Loucy (cell line): ENCODE data around the gene CALU.

Source experiments
- H2AFZ ChIP-seq: fragments of 200-600 bp; sonication (generic); 2 replicates; pipeline ENCODE4 v1.6.0; 2016; ENCODE audit warnings: antibody characterized with exemption, mild to moderate bottlenecking, low read length, moderate library complexity
- H3F3A ChIP-seq: fragments of 200-600 bp; 2 replicates; pipeline ENCODE4 v1.6.0; 2016; ENCODE audit warnings: antibody characterized with exemption, low read depth, mild to moderate bottlenecking
- H3K27me3 ChIP-seq: fragments of 200-600 bp; sonication (generic); 2 replicates; pipeline ENCODE4 v1.6.1; 2014; ENCODE audit warnings: low read length, mild to moderate bottlenecking; ENCODE audit not compliant: insufficient read depth, poor library complexity, severe bottlenecking
- H3K36me3 ChIP-seq: fragments of 200-600 bp; sonication (generic); 2 replicates; pipeline ENCODE4 v1.6.1; 2016; ENCODE audit warnings: low read length; ENCODE audit not compliant: insufficient read depth
- H3K4me1 ChIP-seq: fragments of 200-600 bp; sonication (generic); 2 replicates; pipeline ENCODE4 v1.5.1; 2014; ENCODE audit warnings: low read length, mild to moderate bottlenecking; ENCODE audit not compliant: insufficient read depth, poor library complexity, severe bottlenecking
- H3K4me2 ChIP-seq: fragments of 200-600 bp; sonication (generic); 2 replicates; pipeline ENCODE4 v1.6.0; 2014; ENCODE audit warnings: antibody characterized with exemption, low read length, low read depth, mild to moderate bottlenecking; ENCODE audit not compliant: poor library complexity, severe bottlenecking
- H3K4me3 ChIP-seq: fragments of 200-600 bp; sonication (generic); 2 replicates; pipeline ENCODE4 v1.5.1; 2014; ENCODE audit warnings: low read length, mild to moderate bottlenecking, mixed read lengths; ENCODE audit not compliant: poor library complexity, severe bottlenecking
- H3K79me2 ChIP-seq: fragments of 200-600 bp; sonication (generic); 2 replicates; pipeline ENCODE4 v1.6.1; 2014; ENCODE audit warnings: low read length; ENCODE audit not compliant: insufficient read depth
- H3K9ac ChIP-seq: fragments of 200-600 bp; sonication (generic); 2 replicates; pipeline ENCODE4 v1.6.0; 2014; ENCODE audit warnings: mild to moderate bottlenecking, low read depth, low read length, moderate library complexity; ENCODE audit not compliant: poor library complexity, severe bottlenecking
- H3K9me2 ChIP-seq: fragments of 200-600 bp; sonication (generic); replicated peaks from 2 replicates; pipeline ENCODE4 v1.6.1; 2016; ENCODE audit warnings: low read depth, low read length, mixed read lengths
- H3K9me3 ChIP-seq: fragments of 200-600 bp; sonication (generic); 2 replicates; pipeline ENCODE4 v1.6.1; 2014; ENCODE audit warnings: mild to moderate bottlenecking, antibody characterized with exemption, low read length, low read depth; ENCODE audit not compliant: insufficient read depth
- H4K20me1 ChIP-seq: fragments of 200-600 bp; sonication (generic); 2 replicates; pipeline ENCODE4 v1.6.0; 2014; ENCODE audit warnings: antibody characterized with exemption, low read length, mild to moderate bottlenecking; ENCODE audit not compliant: insufficient read depth, poor library complexity, severe bottlenecking
- EZH2phosphoT487 ChIP-seq: fragments of 200-600 bp; IDR thresholded peaks from 2 replicates; pipeline ENCODE4 v1.6.1; 2018; ENCODE audit warnings: antibody characterized with exemption, mild to moderate bottlenecking, moderate library complexity, borderline replicate concordance
- TF ChIP-seq, protein P1 (sequence below): fragments of 200-600 bp; sonication (generic); conservative IDR thresholded peaks from 2 replicates; pipeline ENCODE4 v1.5.1; 2014; ENCODE audit warnings: mild to moderate bottlenecking, antibody characterized with exemption, low read length

CALU gene

DNA sequence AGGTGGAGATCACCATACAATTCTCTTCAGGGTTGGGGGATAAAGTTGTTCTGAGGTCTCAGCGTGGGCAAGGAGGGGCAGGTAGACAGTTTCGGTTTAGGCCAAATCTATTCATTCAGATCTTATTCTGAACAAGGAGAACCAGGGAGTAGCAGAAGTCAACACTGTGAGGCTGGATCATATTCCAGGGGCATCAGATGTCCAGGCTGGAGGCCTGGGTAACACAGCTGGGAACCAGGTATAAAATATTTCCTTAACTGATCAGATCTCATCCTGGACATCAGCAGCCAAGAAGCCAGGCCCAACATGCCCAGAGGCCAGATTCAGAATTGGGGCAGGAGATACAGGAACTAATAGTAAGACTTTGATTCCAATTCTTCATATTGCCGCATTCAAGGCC is 71.8 kb downstream of the CALU start:
- Histone ChIP-seq H3K9ac (no peak overlapping the region), H3K9me3 (no peaks in the 10 kb centered on the region), H4K20me1 (no peaks in the 10 kb centered on the region), H3K79me2 (no peaks in the 10 kb centered on the region), H3K4me3 (no peak overlapping the region), H3K4me1 (no peaks in the 10 kb centered on the region), H3F3A (no peaks in the 10 kb centered on the region), H2AFZ (no peak overlapping the region), H3K36me3 (peaks cover 43% of the 10 kb centered on the region; the same call in 1 of the 2 replicates), H3K27me3 (no peaks in the 10 kb centered on the region), H3K4me2 (no peak overlapping the region), H3K9me2 (no peaks in the 10 kb centered on the region)
- TF ChIP-seq EZH2phosphoT487, result no peak
- TF ChIP-seq, protein P1, sequence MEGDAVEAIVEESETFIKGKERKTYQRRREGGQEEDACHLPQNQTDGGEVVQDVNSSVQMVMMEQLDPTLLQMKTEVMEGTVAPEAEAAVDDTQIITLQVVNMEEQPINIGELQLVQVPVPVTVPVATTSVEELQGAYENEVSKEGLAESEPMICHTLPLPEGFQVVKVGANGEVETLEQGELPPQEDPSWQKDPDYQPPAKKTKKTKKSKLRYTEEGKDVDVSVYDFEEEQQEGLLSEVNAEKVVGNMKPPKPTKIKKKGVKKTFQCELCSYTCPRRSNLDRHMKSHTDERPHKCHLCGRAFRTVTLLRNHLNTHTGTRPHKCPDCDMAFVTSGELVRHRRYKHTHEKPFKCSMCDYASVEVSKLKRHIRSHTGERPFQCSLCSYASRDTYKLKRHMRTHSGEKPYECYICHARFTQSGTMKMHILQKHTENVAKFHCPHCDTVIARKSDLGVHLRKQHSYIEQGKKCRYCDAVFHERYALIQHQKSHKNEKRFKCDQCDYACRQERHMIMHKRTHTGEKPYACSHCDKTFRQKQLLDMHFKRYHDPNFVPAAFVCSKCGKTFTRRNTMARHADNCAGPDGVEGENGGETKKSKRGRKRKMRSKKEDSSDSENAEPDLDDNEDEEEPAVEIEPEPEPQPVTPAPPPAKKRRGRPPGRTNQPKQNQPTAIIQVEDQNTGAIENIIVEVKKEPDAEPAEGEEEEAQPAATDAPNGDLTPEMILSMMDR, result no peak

DNA sequence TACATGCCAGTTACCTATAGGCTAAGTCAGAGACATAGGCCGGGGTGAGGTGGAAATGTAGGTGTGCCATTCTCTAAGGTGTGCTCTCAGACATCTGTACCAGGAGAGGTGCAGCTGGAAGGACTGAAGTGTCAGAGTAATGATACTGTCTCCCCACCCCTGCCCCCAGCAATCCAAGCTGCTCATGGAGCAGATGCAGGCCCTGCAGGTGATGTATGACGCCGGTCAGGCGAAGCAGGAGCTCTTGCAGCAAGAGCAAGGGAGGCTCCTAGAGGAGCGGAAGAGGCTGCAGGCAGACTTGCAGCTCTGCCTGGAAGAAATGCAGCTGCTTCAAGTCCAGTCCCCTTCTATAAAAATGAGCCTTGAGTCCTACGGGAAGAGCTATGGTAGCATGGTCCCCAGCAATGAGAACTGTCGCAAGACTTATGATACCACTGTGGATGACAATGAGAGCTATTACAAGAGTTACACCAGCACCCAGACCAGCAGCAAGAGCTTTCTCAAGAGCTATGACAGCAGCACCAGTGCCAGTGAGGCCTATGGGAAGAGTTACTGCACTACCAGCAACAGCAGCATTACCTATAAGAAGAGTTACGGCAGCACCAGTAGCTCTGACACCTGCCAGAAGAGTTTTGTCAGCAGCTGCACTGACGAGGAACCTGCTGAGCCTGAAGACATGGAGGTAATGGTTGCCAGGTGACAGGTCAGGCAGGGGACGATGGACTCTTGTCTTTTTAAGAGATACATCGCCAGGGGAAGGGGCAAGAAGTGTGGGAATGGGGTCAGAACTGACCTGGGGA is 72.7 kb downstream of the CALU start:
- no peak for TF ChIP-seq EZH2phosphoT487
- TF ChIP-seq, protein P1, result no peak
- Histone ChIP-seq H2AFZ (no peak overlapping the region), H4K20me1 (no peaks in the 10 kb centered on the region), H3F3A (no peaks in the 10 kb centered on the region), H3K4me1 (no peaks in the 10 kb centered on the region), H3K27me3 (no peaks in the 10 kb centered on the region), H3K4me2 (no peak overlapping the region), H3K79me2 (no peaks in the 10 kb centered on the region), H3K4me3 (no peak overlapping the region), H3K9me2 (no peaks in the 10 kb centered on the region), H3K9ac (no peak overlapping the region), H3K9me3 (no peaks in the 10 kb centered on the region), H3K36me3 (peaks cover 35% of the 10 kb centered on the region; the same call in 1 of the 2 replicates)

DNA sequence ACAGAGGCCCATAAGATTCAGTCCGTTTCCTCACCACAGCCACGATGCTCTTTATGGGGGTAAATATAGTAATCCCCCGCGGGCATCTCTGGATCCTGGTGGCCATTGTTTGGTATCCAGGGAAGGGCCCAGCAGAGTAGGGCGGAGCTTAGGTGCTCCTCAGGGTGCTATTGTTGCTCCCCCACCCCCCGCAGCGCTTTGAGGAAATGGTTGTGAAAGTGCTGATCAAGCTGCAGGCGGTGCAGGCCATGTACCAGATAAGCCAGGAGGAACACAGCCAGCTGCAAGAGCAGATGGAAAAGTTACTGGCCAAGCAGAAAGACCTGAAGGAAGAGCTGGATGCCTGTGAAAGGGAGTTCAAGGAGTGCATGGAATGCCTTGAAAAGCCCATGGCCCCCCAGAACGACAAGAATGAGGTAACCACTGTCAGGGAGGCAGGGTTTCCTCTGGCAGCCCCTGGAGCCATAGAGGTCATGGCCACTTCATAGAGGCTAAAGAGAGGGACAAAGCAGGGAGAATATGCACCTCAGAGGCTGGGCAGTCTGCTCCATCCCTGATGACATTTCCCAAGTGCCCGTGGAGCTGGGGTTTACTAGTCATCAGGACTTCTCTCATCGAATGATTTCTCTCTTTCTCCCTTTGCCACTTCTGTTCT is 73.5 kb downstream of the CALU start:
- no peak overlapping the region for H3K4me3 ChIP-seq
- H3K36me3 ChIP-seq, result peaks cover 29% of the 10 kb centered on the region; the same call in 1 of the 2 replicates
- H3K4me2 ChIP-seq, result no peak overlapping the region
- H3F3A ChIP-seq, result no peaks in the 10 kb centered on the region
- H3K9ac ChIP-seq, result no peak overlapping the region
- H2AFZ ChIP-seq, result no peak overlapping the region
- no peaks in the 10 kb centered on the region for H3K4me1 ChIP-seq
- TF ChIP-seq, protein P1, result no peak
- TF ChIP-seq EZH2phosphoT487, result no peak
- no peaks in the 10 kb centered on the region for H3K27me3 ChIP-seq
- no peaks in the 10 kb centered on the region for H3K9me2 ChIP-seq
- H3K79me2 ChIP-seq, result no peaks in the 10 kb centered on the region
- no peaks in the 10 kb centered on the region for H4K20me1 ChIP-seq
- no peaks in the 10 kb centered on the region for H3K9me3 ChIP-seq
